ENCODE results near the gene TGM4.
"Not testable (repeated sequence)": the region's sequence is repeated elsewhere in the genome, so short reads cannot be mapped to it uniquely, and the experiment has no call there.

The TGM4 gene

GRCh38 chr3:44918087-44918486 is 43.7 kb downstream of the TGM4 start:
- no peak for DNase-seq

- no peak for DNase-seq
These were observed 44.2 kb downstream of the TGM4 start for GRCh38 chr3:44918581-44918980.

DNA sequence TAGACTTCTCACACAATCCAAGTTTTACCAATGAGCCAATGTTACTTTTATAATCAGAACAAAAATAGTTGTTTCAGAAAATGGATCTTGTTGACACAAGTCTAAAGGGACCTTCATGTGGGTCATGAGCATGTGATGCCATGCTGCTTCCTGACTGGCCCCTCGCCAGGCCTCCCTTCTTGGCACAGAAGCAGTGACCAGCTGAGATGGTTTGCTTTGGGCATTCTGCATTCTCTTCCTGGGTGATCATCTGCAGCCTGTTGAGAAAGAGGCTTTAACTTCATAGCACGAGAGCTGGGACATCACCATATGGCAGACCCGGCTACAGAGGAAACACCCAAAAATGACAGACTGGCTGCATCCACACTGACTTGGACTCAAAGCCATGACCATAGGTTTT is 45.7 kb downstream of the TGM4 start:
- DNase-seq, result no peak

GRCh38 chr3:44923632-44924456 is 49.4 kb downstream of the TGM4 start:
- no peak for DNase-seq

GRCh38 chr3:44924457-44925084 is 50.2 kb downstream of the TGM4 start:
- DNase-seq, result no peak

GRCh38 chr3:44926172-44926571 is 51.8 kb downstream of the TGM4 start:
- no peak for DNase-seq

DNA sequence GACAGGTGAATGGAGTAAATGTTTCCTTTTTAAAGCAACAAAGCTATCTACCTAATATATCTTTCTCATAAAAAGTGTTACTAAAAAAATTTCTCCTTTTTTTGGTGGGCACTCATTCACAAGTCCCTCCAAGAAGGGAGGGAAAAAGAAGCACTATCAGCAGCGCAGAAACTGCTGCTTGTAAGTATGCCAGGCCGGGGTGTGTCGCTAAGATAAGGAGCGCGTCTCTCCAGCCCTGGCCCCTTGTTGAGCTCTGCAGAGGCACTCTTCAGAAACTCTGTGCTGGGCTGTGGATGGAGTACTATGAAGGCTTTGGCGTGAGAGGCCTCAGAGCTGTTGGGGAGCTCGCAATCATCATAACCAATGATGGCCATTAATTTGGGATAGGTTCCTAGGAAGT is 52.5 kb downstream of the TGM4 start:
- DNase-seq, result no peak

GRCh38 chr3:44927371-44927770 is 53.0 kb downstream of the TGM4 start:
- DNase-seq, result no peak

DNA sequence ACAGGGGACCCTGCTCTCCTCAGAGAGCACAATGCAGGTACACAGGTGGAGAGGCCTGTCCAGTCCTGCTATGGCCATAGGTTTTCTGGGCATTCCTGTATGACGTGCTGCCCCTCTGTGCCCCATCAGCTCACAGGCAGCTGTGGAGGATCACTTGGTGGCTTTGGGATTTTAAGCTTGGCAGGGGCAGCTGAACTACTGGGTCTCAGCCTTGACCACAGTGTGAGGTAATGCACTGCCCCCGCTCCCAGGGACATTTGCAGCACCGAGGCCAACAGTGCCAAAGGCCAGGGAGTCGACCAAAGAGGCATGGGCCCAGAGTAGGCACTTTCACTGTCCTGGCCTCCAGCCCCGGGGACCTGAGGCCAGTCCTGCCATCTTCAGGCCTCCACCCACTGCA is 55.4 kb downstream of the TGM4 start:
- no peak for DNase-seq

DNA sequence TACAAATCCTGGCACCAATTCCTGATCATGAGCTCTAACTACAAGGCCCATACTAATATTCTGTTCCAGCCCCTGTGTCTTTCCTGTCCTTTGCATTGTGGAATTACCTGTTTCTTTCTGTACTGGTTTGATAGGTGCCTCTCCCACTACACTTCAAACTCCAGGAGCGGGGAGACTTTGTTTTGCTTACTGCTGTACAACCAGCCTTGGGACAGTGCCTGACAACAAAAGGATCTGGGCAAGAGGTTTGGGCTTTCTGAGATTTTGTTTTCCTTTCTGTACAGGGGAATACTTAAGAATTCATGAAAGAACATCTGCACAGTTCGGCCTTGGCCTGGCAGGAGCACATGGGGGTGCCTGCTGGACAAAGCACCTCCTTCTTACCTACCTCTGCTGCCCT is 56.5 kb downstream of the TGM4 start:
- DNase-seq, result no peak

GRCh38 chr3:44931791-44932190 is 57.4 kb downstream of the TGM4 start:
- DNase-seq, result no peak

GRCh38 chr3:44932271-44932670 is 57.9 kb downstream of the TGM4 start:
- DNase-seq, result no peak

DNA sequence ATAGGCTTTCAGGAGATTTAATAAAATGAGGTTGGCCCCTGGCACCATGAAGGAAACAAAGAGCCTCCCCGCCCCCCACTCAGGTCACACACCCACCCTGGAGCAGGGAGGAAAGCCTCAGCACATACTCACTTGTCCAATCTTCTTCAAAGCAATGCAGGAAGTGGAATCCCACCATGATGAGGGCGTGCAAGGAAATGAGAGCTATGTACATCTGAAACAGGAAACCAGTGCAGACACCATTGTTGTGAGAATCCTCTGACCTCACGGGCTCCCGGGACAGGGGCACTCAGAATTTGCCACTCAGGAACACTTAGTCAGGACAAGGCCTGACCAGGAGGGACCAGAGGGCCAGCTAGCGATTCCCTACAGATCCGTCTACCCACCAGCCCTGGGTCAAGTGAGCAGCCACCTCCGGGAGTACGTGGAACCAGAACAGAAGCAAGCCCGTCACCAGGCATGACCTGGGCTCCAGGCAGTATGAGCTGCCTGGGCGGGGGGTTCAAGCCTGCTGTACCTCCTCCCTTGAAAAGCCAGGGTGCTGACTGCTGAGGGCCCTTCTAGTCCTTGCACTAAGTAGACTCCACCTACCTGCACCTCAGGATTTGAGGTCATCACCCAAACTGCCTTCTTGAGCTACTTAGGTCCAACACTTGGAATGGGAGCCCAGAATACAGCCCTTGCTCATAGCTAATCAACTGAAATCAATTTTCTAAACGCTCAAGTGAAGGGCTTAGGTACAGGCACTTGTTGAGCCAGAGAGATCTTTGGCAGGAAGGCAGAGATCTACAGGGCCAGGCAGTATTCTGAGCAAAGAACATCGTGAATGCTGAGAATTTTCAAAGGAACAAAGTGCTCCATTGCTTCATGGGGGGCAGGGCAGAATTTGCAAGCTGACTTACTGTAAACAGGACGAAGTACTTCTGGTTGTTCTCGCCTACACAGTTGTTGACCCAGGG is 58.9 kb downstream of the TGM4 start:
- no peak for DNase-seq

- DNase-seq, result no peak
These were observed 65.2 kb downstream of the TGM4 start for GRCh38 chr3:44939581-44940036.

GRCh38 chr3:44942202-44942921 is 68.0 kb downstream of the TGM4 start:
- no peak for DNase-seq

DNA sequence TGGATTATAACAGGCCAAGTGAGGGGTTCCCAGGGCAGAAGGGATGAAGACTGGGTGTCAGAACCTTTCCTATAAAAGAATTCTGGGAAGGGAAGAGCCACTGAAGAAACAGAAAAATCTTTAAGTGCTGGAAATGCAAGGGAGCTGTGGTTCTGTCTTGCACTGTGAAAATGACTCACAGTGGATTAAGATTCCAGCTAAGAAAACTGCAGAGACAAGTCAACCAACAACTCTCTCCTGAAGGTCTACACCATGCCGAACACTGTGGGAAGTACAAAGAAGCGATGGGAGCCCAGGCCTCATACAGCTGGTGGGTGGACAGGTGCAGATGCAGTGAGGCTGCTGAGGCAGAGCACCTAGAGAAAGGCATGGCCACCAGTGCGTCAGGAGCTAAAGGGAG is 73.8 kb downstream of the TGM4 start:
- DNase-seq, result no peak

DNA sequence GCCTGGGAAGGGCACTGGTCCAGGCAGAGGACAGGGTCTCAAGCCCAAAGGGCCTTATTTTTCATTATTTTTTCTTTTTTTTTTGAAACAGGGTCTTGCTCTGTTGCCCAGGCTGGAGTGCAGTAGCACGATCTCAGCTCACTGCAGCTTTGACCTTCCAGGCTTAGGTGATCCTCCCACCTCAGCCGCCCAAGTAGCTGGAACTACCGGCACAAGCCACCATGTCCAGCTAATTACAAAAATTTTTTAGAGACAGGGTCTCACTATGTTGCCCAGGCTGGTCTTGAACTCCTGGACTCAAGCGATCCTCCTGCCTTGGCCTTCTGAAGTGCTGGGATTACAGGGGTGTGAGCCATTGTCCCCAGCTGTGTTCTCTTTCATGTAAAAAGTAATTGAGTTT is 75.4 kb downstream of the TGM4 start:
- not testable (repeated sequence) for DNase-seq

- no peak for DNase-seq
These were observed 75.9 kb downstream of the TGM4 start for GRCh38 chr3:44950275-44950734.

DNA sequence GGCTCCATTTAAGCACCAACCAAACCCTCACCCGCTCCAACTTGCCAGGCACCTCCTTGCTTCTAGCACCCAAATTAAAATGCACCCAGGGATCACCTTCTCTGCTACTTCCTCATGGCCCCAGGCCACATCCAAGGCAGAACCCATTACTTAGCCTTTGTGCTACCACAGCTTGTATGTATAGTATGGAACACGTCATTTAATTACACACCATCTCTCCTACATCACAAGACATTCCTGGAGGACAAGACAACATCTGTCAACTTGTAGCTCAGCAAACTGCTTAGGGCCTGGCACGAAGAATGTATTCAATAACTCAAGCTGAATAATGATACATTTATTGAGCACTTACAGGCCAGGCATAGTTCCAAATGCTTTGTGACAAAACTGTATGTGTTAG is 78.3 kb downstream of the TGM4 start:
- DNase-seq, result no peak

DNA sequence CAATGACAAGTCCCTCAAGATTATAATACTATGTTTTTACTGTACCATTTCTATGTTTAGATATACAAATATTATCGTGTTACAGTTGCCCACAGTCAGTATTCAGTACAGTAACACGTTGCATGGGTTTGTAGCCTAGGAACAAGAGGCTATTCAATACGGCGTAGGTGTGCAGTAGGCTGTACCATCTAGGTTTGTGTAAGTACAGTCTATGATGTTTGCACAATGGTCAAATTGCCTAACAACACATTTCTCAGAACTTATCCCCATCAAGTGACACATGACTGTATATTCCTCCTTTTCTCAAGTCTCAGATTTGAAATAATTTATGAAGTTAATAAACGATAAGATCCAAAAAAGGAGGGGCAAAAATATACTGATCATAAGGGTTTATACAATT is 79.9 kb downstream of the TGM4 start:
- no peak for DNase-seq

DNA sequence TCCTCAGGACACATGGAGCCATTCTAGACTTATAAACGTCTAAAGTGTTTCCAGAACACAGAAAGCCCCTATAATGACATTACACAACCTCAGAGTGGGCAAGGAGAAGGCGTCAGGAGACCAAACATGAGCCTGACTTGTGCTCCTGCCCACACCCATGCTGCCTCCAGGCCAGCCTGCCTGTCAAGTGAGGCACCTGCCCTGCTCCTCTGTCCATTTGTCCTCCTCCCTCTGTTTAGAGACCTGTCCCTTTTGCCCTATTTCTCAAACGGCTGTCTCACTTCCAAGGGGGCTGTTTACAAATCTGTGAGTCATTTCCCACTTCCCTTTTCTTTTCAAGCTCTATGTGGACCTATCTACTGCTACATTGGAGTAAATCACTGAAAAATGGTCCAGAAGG is 80.6 kb downstream of the TGM4 start:
- no peak for DNase-seq

DNA sequence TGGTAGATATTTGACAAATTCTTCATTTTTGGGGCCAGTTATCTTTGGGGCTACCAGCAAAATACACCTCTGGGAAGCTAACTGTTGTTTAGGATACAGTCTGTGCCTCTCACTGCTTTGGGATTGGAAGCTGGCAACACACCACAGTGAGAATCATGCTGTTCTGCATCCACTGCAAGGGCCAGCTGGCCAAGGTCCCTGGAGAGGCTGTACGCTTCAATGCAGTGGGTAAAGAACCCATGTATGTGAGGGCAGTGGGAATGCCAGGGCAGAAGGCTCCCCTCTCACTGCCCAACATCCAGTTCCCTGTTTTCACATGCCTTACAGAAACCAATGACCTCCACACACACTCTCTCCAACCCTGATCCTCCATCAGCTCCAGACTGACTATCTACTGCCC is 81.5 kb downstream of the TGM4 start:
- DNase-seq, result no peak

- no peak for DNase-seq
These were observed 83.6 kb downstream of the TGM4 start for GRCh38 chr3:44957986-44958385.
